HAP-1 (cell line): Measurements from ENCODE around the gene ELL.
A peak's percentile ranks its signal among the peaks of the same experiment; 100 is the strongest.

Experiments
- DNase-seq, 2 experiments: peaks; one replicate each; pipeline ENCODE4 v3.0.0-alpha.2; 2016 to 2020; ENCODE audit warnings: low spot score in 2 of 2
- H3K27me3 ChIP-seq: fragments of 250-450 bp; sonication (Bioruptor Pico); 2 replicates; pipeline ENCODE4 v1.5.1; 2020; ENCODE audit warnings: low read depth, mild to moderate bottlenecking, moderate library complexity
- H3K36me3 ChIP-seq: fragments of 250-450 bp; sonication (Bioruptor Pico); replicated peaks from 2 replicates; pipeline ENCODE4 v1.5.1; 2020; ENCODE audit warnings: mild to moderate bottlenecking
- H3K4me1 ChIP-seq: fragments of 250-450 bp; sonication (Bioruptor Pico); 2 replicates; pipeline ENCODE4 v1.5.1; 2020; ENCODE audit warnings: mild to moderate bottlenecking
- H3K4me3 ChIP-seq: fragments of 250-450 bp; sonication (Bioruptor Pico); 2 replicates; pipeline ENCODE4 v1.5.1; 2020; ENCODE audit warnings: mild to moderate bottlenecking, moderate library complexity
- H3K9me3 ChIP-seq: fragments of 250-450 bp; sonication (Bioruptor Pico); 2 replicates; pipeline ENCODE4 v1.5.1; 2020; ENCODE audit warnings: mild to moderate bottlenecking, moderate library complexity
- in situ Hi-C: fragments of 300-500 bp; cut with MboI; formaldehyde crosslinking; loops from 3 replicates; pipeline ENCODE4 v1.14.3; 2020; ENCODE audit warnings: low sequenced_read_pairs, inconsistent platforms, mixed read lengths

The ELL gene

DNA sequence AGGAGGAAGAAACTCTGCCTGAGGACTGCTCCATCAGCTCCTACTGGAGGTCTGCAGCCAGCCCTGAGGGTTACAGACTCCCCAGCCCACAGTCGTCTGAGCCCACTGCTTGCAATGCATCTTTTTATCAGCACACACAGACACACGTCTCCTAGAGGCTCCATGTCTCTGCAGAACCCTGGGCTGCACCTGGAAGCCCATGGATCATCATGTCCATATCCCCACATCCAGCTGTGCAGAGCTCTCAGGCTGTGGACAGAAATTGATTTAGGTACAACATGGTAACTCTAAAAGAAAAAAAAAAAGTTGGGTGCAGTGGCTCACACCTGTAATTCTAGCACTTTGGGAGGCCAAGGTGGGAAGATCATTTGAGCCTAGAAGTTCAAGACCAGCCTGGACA is 51.1 kb downstream of the ELL start:
- no peaks in the 10 kb centered on the region for H3K4me1 ChIP-seq
- no peaks in the 10 kb centered on the region for H3K9me3 ChIP-seq
- H3K4me3 ChIP-seq: no peak overlapping the region
- no peaks in the 10 kb centered on the region for H3K36me3 ChIP-seq
- no peak for DNase-seq
- H3K27me3 ChIP-seq: no peaks in the 10 kb centered on the region
- in situ Hi-C loops: no loop called here

DNA sequence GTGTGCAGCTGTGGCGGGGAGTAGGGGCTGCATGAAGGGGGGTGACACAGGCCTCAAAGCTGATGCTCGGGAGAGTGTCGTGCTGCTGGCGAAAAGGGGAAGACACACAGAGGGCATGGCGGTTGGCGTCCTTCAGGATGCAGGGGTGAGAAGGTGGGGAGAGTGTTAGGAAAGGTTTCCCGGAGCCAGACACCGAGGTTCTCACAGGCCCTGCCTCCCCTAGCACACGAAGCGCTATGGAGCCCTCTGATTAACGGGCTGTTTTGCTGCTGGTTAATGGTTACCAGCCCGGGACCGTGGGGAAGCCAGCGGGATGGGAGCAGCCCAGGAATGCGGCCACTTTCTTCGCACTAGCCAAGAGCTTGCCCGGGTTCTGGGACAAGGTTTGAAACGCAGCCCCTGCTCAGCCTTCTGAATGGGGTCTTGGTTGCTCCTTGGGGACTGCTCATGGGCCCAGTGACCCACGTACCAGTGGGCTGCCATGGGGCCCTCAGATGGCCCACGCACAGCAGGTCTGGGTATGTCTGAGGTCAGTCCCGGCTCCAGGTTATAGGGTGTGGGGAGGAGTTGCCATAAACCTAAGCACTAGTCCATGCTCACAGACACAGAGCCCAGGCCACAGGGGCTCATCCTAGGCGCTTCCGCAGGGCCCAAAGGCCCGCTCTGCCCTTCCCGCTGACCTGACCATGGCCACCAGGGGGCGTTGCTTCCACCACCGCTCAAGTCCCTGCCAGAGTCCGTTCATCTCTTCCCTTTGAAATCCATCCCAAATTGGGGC is 52.6 kb downstream of the ELL start:
- Histone ChIP-seq H3K4me1 (no peaks in the 10 kb centered on the region), H3K9me3 (no peaks in the 10 kb centered on the region), H3K36me3 (no peaks in the 10 kb centered on the region), H3K4me3 (no peak overlapping the region), H3K27me3 (no peaks in the 10 kb centered on the region)
- DNase-seq: peak; percentile 50 to 84
- in situ Hi-C loops: no loop called here

DNA sequence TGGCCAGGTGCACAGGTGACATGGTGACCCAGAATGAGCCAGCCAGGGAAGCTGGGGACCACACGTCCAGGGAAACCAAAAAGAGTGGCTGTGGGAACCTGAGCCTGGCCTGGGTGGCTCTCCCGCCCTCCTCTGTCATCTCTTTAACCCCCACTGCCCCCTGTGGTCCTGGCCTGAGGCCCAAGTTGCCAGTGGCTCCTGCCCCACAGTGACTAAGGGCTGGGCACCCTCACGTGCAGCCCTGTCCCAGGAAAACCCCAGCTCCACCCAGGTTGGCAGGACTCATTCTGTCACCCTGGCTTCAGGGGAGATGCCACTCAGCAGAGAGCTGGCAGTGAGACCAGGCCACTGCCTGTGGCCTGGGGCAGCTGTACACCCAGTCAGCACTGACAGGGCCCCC is 53.4 kb downstream of the ELL start:
- Histone ChIP-seq H3K9me3 (no peaks in the 10 kb centered on the region), H3K27me3 (no peaks in the 10 kb centered on the region), H3K36me3 (no peaks in the 10 kb centered on the region), H3K4me3 (no peak overlapping the region), H3K4me1 (no peaks in the 10 kb centered on the region)
- DNase-seq: no peak
- in situ Hi-C loops: no loop called here

DNA sequence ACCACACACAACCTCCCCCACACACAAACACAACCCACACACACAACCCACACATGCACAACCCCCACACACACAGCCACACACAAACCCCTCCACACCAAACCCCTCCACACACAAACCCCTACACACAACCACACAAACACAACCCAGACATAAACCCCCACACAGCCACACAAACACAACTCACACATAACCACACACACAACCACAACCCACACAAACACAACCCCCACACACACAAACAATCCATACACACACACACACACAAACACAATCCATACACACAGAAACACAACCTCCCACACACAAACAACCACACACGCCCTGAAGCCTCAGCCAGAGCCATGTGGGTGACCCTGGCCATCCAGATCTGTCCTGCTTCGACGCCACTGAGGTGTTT is 53.9 kb downstream of the ELL start:
- H3K9me3 ChIP-seq: no peaks in the 10 kb centered on the region
- no peak overlapping the region for H3K4me3 ChIP-seq
- DNase-seq: no peak
- H3K27me3 ChIP-seq: no peaks in the 10 kb centered on the region
- in situ Hi-C loops: no loop called here
- no peaks in the 10 kb centered on the region for H3K4me1 ChIP-seq
- no peaks in the 10 kb centered on the region for H3K36me3 ChIP-seq

DNA sequence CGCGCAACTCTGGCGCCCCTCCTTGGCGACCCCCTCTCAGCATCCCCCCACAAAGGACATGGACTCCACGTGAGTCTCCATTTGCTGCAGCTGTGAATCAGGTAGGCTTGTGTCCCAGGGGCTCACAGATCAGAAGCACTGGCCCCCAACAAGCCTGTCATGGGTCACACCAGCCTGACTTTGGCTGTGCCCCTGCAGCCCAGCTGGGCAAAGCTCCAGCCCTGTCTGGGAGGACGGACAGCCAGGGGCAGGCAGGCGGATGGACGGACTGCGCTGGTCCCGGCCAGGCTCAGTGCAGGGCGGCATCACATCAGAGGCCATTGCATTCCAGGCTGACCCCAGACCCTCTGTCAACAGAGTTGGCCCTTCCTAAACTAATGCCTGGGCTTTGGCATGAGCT is 55.5 kb downstream of the ELL start:
- Histone ChIP-seq H3K4me1 (no peaks in the 10 kb centered on the region), H3K36me3 (peaks cover 8% of the 10 kb centered on the region), H3K9me3 (no peaks in the 10 kb centered on the region), H3K4me3 (no peak overlapping the region), H3K27me3 (no peaks in the 10 kb centered on the region)
- DNase-seq: no peak
- in situ Hi-C loops: no loop called here

DNA sequence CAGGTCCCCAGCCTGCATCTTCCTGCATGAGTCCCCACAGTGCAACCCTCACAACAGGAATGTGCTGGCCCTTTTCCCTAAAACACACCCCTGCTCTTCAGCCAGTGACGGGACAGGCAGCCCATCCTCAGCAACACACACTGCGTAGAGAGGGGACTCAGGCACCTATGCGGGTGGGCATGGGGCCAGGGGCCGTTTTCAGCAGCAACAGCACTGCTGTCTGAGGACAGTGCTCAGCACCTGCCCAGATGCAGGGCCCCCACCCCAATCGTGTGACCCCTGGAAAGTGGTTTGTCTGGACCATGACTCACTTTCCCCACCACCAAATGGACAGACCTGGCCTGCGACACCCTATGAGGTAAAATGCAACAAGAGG is 55.9 kb downstream of the ELL start:
- DNase-seq: no peak
- Histone ChIP-seq H3K4me1 (no peaks in the 10 kb centered on the region), H3K9me3 (no peaks in the 10 kb centered on the region), H3K36me3 (peaks cover 12% of the 10 kb centered on the region), H3K4me3 (no peak overlapping the region), H3K27me3 (no peaks in the 10 kb centered on the region)
- in situ Hi-C loops: no loop called here

DNA sequence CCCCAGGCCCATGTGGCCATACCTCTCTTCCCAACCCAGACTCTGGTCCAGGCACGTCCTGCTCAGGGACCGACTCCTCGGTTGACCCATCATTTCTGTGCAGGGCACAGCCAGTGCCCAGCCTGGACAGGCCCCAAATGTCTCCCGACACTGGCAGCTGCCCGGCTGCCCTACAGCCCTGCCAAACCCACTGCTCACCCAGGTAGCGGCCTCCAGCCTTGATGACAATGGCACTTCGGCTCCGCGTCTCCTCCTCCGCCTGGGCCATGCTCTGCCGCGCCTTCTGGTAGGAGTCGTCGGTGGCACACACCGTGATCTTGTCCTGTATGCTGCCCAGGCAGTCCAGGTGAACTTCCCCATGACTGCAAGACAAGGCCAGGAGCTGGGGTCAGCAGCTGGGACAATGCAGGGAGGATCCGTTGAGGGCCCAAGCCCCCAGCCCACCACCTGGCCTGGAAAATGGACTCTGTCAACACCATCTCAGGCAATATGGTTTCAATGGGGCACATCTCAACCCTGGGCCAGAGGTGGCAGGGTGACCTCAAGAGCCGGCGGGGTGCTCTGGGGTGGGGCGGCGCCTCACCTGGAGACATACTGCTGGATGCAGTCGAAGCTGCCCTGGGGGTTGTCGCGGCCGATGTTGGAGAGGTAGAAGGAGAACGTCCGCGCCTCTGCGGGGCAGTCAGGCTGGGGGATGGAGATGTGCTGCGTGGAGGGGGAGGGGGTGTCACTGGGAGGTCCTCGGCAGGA is 56.5 kb downstream of the ELL start:
- DNase-seq: no peak
- Histone ChIP-seq H3K36me3 (peaks cover 17% of the 10 kb centered on the region), H3K27me3 (no peaks in the 10 kb centered on the region), H3K4me1 (no peaks in the 10 kb centered on the region), H3K9me3 (no peaks in the 10 kb centered on the region), H3K4me3 (no peak overlapping the region)
- in situ Hi-C loops: no loop called here

DNA sequence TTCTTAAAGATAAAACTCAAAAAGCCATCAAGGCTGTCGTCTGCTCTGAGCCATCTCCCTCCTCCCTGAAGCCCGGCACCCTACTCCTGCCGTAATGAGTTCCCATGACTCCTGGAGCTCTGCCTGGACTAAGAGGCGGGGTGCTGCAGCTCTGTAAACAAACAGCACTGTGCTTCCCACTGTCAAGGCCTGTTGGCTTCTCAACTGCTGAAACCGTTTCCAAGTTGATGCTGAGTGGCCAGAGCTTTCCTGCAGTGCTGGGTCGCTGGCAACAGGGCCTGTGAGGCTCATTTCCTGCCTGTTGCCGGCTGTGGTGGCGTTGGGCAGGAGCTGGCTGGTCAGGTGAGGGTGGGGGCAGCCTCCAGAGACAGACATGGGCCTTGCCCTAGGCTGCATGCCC is 57.2 kb downstream of the ELL start:
- in situ Hi-C loops: no loop called here
- no peak for DNase-seq
- H3K4me1 ChIP-seq: no peaks in the 10 kb centered on the region
- peaks cover 22% of the 10 kb centered on the region for H3K36me3 ChIP-seq
- no peak overlapping the region for H3K4me3 ChIP-seq
- no peaks in the 10 kb centered on the region for H3K9me3 ChIP-seq
- no peaks in the 10 kb centered on the region for H3K27me3 ChIP-seq

DNA sequence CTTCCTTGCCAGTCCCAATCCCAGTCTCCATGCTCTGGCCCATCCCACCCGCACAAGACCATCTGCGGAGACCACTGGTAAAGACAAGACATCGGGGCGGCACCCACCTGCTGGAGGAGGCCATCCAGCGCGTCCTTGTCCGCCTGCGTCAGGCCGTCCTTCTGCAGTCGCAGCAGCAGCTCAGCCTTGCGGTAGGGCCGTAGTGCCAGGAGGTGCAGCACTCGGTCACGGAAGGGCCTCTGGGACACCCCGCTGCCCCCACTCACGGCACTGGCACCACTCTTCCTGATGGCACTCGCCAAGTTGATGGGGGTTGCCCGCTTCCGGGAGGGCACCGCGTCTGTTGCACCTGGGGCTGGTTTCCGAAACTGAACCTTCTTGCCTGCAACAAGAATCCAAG is 60.4 kb downstream of the ELL start:
- Histone ChIP-seq H3K27me3 (no peaks in the 10 kb centered on the region), H3K36me3 (peaks cover 24% of the 10 kb centered on the region)
- in situ Hi-C loops: no loop called here

DNA sequence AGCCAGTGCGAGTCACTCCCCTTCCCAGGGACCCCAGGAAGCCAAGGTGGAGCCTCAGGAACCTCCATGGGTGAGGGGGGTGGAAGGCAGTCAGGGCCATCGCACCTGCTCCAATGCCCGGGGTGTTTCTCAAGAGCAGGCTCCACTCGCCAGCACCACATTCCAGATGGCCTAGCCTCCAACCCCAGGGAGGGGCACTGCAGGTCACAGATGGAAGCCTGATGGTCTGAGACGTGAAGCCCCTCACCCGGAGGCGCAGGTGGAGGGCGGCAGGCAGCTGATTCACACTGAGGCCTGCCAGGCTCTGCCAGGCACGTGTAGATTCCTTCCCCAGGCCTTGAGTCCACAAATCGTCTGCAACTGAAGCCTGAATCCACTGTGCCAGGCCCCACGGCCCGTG is 61.0 kb downstream of the ELL start:
- no peaks in the 10 kb centered on the region for H3K9me3 ChIP-seq
- DNase-seq: no peak
- H3K4me3 ChIP-seq: no peak overlapping the region
- H3K27me3 ChIP-seq: no peaks in the 10 kb centered on the region
- H3K36me3 ChIP-seq: peaks cover 26% of the 10 kb centered on the region
- no peaks in the 10 kb centered on the region for H3K4me1 ChIP-seq
- in situ Hi-C loops: no loop called here

More for the DNA sequence above, 60.4 kb downstream of the ELL start:
- no peaks in the 10 kb centered on the region for H3K9me3 ChIP-seq
- no peak overlapping the region for H3K4me3 ChIP-seq
- no peak for DNase-seq
- H3K4me1 ChIP-seq: no peaks in the 10 kb centered on the region

DNA sequence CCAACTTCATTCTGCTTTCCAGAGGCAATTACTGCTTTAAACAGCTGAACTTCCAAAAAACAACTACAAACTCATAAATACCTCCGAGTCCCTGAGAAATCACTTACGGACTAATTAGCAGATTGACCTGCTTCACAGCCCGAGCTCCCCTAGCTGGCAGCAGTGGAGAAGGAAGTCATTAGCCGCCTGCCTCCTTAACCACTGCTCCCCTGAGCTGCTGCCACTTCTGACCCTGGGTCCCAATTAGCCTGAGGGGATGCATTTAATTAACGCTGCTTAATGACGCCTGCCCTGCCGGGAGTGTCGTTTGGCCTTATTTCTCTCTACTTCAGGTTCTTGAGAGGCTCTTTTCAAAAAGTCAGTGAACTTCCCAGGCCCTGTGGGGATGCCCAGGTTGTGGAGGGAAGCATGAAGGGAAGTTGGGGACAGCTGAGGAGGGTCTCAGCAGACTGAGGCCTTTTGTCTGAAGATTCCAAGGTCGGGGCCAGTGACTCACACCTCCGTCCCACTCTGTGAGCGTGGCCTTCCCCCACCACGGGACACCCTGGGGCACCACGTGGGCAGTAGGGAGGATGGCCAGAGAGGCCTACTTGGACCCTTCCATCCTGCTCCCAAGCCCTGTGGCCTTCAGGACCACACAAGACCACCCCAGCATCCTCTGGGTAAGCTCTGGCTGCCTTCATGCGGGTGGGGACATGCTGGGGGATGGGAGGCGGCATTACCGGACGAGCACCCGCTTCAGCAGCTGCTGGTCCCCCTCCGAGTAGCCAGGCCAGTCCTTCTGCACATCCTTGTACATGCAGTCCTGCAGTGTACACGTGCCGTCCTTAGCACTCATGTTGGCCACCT is 64.2 kb downstream of the ELL start:
- Histone ChIP-seq H3K27me3 (no peaks in the 10 kb centered on the region), H3K36me3 (peaks cover 24% of the 10 kb centered on the region), H3K4me3 (no peak overlapping the region), H3K4me1 (no peaks in the 10 kb centered on the region), H3K9me3 (no peaks in the 10 kb centered on the region)
- in situ Hi-C loops: loop anchor here (10.0 kb wide), 2 partner anchors 397 to 527 kb away; no protein-coding TSS in a partner anchor
- no peak for DNase-seq

DNA sequence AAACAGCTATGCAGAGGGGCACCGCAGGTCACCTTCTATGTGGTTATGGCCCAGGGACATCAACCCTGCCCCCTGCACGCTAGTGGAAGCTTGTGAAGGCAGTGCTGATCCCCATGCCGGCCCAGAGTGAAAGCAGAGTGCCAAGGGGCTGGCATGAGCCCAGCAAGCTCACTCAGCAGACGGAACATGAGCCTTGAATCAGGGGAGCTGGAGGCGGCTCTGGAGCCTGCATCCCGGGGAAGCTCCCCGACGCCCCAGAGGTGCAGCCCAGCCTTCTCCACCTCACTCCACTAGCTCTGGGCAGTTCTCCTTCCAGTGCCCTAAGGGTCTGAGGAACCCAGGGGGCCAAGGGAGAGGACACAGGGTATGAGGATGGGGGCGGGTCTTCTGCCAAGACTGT is 64.9 kb downstream of the ELL start:
- H3K36me3 ChIP-seq: peaks cover 23% of the 10 kb centered on the region

DNA sequence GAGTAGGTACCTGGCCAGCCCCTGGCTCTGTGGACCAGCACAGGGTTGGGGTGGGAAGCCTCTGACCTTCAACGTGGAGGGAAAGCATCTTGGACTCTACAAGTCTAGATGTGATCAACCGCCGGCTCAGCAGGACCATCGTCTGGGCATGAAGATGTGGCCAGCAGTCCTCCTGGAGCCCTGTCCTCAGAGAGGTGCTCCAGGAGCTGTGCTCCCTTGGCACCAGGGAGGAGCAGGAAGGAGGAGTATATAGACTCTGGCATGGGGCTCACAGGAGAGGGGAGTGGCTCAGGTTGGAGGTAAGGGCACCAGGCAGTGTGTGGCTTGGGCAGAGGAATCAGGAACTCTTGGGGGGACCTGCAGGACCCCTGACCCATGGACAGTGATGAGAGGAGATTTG is 65.6 kb downstream of the ELL start:
- no peak for DNase-seq
- H3K9me3 ChIP-seq: no peaks in the 10 kb centered on the region
- H3K4me1 ChIP-seq: no peaks in the 10 kb centered on the region
- peaks cover 18% of the 10 kb centered on the region for H3K36me3 ChIP-seq
- H3K4me3 ChIP-seq: no peak overlapping the region
- H3K27me3 ChIP-seq: no peaks in the 10 kb centered on the region
- in situ Hi-C loops: loop anchor here (10.0 kb wide), 2 partner anchors 399 to 529 kb away; no protein-coding TSS in a partner anchor

More for the DNA sequence above, 64.9 kb downstream of the ELL start:
- in situ Hi-C loops: loop anchor here (10.0 kb wide), 2 partner anchors 398 to 528 kb away; no protein-coding TSS in a partner anchor
- no peak for DNase-seq
- no peak overlapping the region for H3K4me3 ChIP-seq
- no peaks in the 10 kb centered on the region for H3K27me3 ChIP-seq
- no peaks in the 10 kb centered on the region for H3K4me1 ChIP-seq
- no peaks in the 10 kb centered on the region for H3K9me3 ChIP-seq
